ENCODE data around the gene AJUBA.
"Not testable (repeated sequence)": the region's sequence is repeated elsewhere in the genome, so short reads cannot be mapped to it uniquely, and the experiment has no call there.

AJUBA gene

DNA sequence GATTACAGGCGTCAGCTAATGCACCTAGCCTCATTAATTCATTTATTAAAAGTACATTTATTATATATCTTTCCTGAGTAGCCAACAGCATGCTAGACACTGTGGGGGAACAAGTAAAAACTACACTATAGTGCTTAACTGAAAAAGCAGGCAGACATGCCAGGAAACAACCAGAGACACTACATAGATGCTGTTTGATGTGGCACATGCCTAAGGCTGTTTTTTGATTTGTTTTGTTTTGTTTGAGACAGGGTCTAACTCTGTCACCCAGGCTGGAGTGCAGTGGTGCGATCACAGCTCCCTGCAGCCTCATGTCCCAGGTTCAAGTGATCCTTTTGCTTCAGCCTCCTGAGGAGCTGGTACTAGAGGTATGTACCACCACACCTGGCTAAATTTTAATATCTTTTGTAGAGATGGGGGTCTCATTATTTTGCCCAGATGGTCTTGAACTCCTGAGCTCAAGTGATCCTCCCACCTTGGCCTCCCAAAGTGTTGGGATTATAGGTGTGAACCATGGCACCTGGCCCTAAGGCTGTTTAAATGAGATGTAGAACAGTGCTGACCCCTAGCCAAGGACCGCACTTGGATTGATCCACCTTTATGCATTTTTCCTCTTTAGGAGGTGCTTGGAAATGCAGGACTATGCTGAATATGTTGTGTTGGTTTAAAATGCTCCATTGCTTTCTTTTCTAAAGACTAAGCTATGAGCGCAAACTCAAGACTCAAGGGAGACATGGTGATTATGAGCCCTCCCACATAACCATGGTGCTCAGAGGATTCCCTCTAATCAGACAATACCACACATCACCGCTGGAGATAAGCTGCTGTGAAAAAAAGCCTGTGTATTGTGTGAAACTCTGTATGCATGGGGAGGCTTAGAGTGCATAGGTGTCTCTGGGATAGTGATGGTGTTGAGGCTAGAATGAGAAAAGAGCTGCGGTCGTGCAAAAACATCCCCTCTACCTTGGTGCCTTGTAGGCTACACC lies 38.1 kb upstream of the AJUBA start:
- H3K27me3 ChIP-seq (replicated peaks; ENCODE audit: control insufficient read depth, insufficient read depth, low read length, poor library complexity, severe bottlenecking) = no peaks in the 10 kb centered on the region
- H3K36me3 ChIP-seq (ENCODE audit: control insufficient read depth, insufficient read depth, low read length) = peaks cover under 1% of the 10 kb centered on the region
- H3K4me3 ChIP-seq (ENCODE audit: insufficient read depth, low read depth, low read length, poor library complexity, severe bottlenecking) = no peak overlapping the region
- no peak for DNase-seq
- no peaks in the 10 kb centered on the region for H3K9me3 ChIP-seq (ENCODE audit: control insufficient read depth, low read length)
- no peak overlapping the region for H3K27ac ChIP-seq (ENCODE audit: insufficient read depth, low read length, poor library complexity, severe bottlenecking)
- peaks cover 4% of the 10 kb centered on the region for H3K4me1 ChIP-seq (ENCODE audit: control insufficient read depth, insufficient read depth, low read length, poor library complexity, severe bottlenecking)

DNA sequence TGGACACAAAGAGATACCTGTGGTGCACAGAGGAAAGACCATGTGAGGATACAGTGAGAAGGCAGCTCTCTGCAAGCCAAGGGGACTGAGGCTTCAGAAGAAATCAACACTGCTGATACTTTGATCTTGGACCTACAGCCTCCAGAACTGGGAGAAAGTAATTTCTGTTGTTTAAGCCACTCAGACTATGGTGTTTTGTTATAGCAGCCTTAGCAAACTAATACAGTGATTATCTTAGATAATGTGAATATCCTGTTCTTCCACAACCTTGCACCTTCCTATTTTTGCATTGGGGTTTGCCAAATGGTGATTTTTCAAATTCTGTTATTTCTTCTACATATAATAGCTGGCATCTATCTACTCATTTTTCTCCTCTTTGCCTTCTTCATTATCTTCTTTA lies 35.8 kb upstream of the AJUBA start:
- Histone ChIP-seq H3K27ac (ENCODE audit: insufficient read depth, low read length, poor library complexity, severe bottlenecking) (no peak overlapping the region), H3K4me3 (ENCODE audit: insufficient read depth, low read depth, low read length, poor library complexity, severe bottlenecking) (no peak overlapping the region), H3K9me3 (ENCODE audit: control insufficient read depth, low read length) (no peaks in the 10 kb centered on the region), H3K27me3 (replicated peaks; ENCODE audit: control insufficient read depth, insufficient read depth, low read length, poor library complexity, severe bottlenecking) (no peaks in the 10 kb centered on the region), H3K4me1 (ENCODE audit: control insufficient read depth, insufficient read depth, low read length, poor library complexity, severe bottlenecking) (peaks cover 3% of the 10 kb centered on the region), H3K36me3 (ENCODE audit: control insufficient read depth, insufficient read depth, low read length) (no peaks in the 10 kb centered on the region)
- no peak for DNase-seq

DNA sequence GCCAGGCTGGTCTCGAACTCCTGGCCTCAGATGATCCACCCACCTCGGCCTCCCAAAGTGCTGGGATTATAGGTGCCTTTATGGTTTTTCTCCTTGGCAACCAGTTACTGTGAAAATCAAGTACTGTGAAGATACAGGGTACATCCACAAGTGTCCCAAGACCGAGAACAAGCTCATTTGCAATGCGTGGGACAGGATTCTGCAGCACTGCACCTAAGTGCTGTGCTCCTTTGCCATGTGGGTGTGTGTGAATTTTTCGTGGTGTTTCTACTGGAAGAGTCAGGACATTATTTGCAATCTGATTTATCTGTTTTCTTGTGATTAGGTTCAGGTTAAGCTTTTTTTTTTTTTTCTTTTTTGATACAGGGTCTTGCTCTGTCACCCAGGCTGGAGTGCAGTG lies 34.7 kb upstream of the AJUBA start:
- no peaks in the 10 kb centered on the region for H3K27me3 ChIP-seq (replicated peaks; ENCODE audit: control insufficient read depth, insufficient read depth, low read length, poor library complexity, severe bottlenecking)
- no peak overlapping the region for H3K4me3 ChIP-seq (ENCODE audit: insufficient read depth, low read depth, low read length, poor library complexity, severe bottlenecking)
- no peak overlapping the region for H3K27ac ChIP-seq (ENCODE audit: insufficient read depth, low read length, poor library complexity, severe bottlenecking)
- no peaks in the 10 kb centered on the region for H3K4me1 ChIP-seq (ENCODE audit: control insufficient read depth, insufficient read depth, low read length, poor library complexity, severe bottlenecking)
- DNase-seq = no peak
- H3K36me3 ChIP-seq (ENCODE audit: control insufficient read depth, insufficient read depth, low read length) = no peaks in the 10 kb centered on the region
- H3K9me3 ChIP-seq (ENCODE audit: control insufficient read depth, low read length) = no peaks in the 10 kb centered on the region

DNA sequence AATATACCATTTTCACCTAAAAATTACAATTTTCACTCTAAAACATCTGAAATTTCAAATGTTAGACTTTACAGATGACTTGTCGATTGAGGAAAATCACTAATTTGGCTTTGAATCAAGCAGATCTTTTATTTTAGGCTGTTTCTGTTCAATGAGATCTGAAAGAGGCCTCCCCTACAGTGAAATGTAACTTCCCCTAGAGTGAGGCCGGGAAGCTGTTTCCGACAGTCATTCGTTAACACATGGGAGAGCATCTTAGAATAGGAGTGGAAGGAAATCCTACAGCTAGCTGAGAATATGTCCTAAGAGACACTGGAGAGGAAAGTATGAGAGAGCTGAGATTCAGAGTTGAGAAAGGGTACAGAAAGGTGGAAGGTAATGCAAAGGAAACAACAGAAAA lies 33.3 kb upstream of the AJUBA start:
- Histone ChIP-seq H3K4me1 (ENCODE audit: control insufficient read depth, insufficient read depth, low read length, poor library complexity, severe bottlenecking) (no peaks in the 10 kb centered on the region), H3K9me3 (ENCODE audit: control insufficient read depth, low read length) (no peaks in the 10 kb centered on the region), H3K27ac (ENCODE audit: insufficient read depth, low read length, poor library complexity, severe bottlenecking) (no peak overlapping the region), H3K27me3 (replicated peaks; ENCODE audit: control insufficient read depth, insufficient read depth, low read length, poor library complexity, severe bottlenecking) (no peaks in the 10 kb centered on the region), H3K36me3 (ENCODE audit: control insufficient read depth, insufficient read depth, low read length) (no peaks in the 10 kb centered on the region), H3K4me3 (ENCODE audit: insufficient read depth, low read depth, low read length, poor library complexity, severe bottlenecking) (no peak overlapping the region)
- no peak for DNase-seq

DNA sequence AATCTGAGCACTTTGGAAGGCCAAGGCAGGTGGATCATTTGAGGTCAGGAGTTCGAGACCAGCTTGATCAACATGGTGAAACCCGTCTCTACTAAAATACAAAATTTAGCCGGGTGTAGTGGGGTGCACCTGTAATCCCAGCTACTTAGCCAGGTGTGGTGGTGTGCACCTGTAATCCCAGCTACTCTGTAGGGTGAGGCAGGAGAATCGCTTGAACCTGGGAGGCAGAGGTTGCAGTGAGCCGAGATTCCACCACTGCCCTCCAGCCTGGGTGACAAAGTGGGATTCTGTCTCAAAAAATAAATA lies 31.4 kb upstream of the AJUBA start:
- H3K27ac ChIP-seq (ENCODE audit: insufficient read depth, low read length, poor library complexity, severe bottlenecking); H3K36me3 ChIP-seq (ENCODE audit: control insufficient read depth, insufficient read depth, low read length); H3K27me3 ChIP-seq (replicated peaks; ENCODE audit: control insufficient read depth, insufficient read depth, low read length, poor library complexity, severe bottlenecking); H3K9me3 ChIP-seq (ENCODE audit: control insufficient read depth, low read length); DNase-seq; H3K4me1 ChIP-seq (ENCODE audit: control insufficient read depth, insufficient read depth, low read length, poor library complexity, severe bottlenecking); H3K4me3 ChIP-seq (ENCODE audit: insufficient read depth, low read depth, low read length, poor library complexity, severe bottlenecking): not testable (repeated sequence)

DNA sequence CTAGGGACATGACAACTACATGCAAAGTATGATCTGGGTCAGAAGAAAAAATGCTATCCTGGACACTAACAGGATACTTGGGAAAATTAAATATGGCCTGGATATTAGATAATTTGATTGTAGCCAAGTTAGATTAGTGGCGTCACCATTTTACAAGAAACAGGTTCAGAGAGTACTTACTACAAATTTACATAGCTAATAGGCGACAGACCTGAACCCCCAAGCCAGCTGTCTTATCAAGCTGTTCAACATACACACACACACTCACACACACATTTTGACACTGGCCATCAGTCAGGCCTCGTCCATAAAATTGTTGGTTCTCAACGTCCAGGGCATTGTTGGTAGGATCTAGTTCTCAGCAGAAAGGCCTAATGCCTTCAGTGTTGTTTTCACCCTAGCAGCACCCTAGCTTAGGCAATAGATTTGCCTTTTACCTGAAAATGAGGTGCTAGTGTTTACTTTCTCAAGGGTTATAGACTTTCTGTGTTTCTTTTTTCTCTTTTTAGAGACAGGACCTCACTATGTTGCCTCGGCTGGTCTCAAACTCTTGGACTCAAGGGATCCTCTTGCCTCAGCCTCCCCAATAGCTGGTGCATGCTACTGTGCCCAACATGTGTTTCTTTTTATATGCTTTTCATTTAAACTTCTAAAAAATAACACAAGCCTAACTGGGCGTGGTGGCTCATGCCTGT lies 30.9 kb upstream of the AJUBA start:
- Histone ChIP-seq H3K27me3 (replicated peaks; ENCODE audit: control insufficient read depth, insufficient read depth, low read length, poor library complexity, severe bottlenecking) (no peaks in the 10 kb centered on the region), H3K9me3 (ENCODE audit: control insufficient read depth, low read length) (no peaks in the 10 kb centered on the region), H3K4me3 (ENCODE audit: insufficient read depth, low read depth, low read length, poor library complexity, severe bottlenecking) (no peak overlapping the region), H3K36me3 (ENCODE audit: control insufficient read depth, insufficient read depth, low read length) (no peaks in the 10 kb centered on the region), H3K4me1 (ENCODE audit: control insufficient read depth, insufficient read depth, low read length, poor library complexity, severe bottlenecking) (peaks cover 5% of the 10 kb centered on the region), H3K27ac (ENCODE audit: insufficient read depth, low read length, poor library complexity, severe bottlenecking) (no peak overlapping the region)
- no peak for DNase-seq

DNA sequence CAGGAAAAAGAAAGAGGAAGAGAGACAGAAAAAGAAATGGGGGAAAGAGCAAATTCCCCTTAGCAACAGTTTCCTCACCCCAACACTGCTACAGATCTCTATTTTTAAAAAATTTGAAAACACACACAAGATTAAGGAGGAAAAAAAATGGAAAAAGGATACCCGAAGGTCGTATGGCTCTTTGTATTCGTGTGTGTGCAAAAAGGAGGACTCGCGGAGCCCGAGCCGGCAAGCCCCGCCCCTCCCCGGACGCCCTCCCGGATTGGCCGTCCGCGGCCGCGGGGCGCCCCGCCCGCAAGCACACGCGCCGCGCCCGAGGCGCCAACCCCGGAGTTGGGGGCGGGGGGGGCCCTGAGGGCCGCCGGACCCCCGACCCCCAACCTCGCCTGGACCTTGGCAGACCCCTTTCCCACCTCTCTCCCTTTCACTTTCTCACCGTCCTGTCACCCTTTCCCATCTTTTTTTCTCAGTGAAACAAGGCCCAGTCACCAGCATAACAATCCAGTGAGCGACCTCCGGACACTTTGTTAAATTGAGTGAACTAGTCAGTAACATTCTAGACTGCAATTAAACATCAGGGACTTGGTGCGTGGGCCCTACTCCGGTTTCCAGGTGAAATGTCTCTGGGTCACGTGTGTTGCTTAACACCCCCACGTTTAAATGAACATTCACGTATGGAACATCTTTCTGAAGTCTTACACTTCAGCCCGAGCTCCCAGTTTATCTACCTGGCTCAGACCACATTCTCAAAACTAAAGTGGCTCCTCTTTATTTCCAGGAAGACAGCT lies 27.8 kb upstream of the AJUBA start, which contains the start of gene C14orf93:
Gene C14orf93 (minus strand): TSS at position 205 of the 788 bp plus-strand sequence. CDS start 11,120 bp downstream, outside the sequence.
- peak; percentile 47 to 71 (median 56) for DNase-seq
- Histone ChIP-seq H3K27me3 (replicated peaks; ENCODE audit: control insufficient read depth, insufficient read depth, low read length, poor library complexity, severe bottlenecking) (no peaks in the 10 kb centered on the region), H3K36me3 (ENCODE audit: control insufficient read depth, insufficient read depth, low read length) (no peaks in the 10 kb centered on the region), H3K4me3 (ENCODE audit: insufficient read depth, low read depth, low read length, poor library complexity, severe bottlenecking) (peak within 1 kb of the TSS; percentile 47), H3K4me1 (ENCODE audit: control insufficient read depth, insufficient read depth, low read length, poor library complexity, severe bottlenecking) (peaks cover 12% of the 10 kb centered on the region), H3K9me3 (ENCODE audit: control insufficient read depth, low read length) (no peaks in the 10 kb centered on the region), H3K27ac (ENCODE audit: insufficient read depth, low read length, poor library complexity, severe bottlenecking) (peak within 1 kb of the TSS; percentile 69)

DNA sequence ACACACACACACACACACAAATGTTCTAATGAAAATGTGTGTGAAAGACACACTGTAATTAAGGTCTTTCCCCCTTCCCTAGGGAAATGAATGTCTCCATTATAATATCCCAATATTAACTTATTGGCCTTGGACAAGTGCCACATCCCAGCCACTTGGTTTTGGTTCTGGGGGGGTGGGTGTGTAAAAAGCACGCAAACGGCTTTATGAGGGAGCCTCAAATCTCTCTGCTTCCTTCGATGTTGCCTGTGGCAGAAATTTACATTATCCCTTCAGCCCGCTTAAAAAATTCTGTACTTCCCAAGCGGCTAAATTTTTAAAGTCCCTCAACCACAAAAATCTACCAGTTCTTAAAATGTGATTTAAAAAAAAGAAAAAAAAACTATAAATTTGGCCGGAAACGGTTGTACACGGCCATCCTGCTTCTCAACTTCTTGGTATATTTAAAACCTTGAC lies 27.2 kb upstream of the AJUBA start:
- H3K36me3 ChIP-seq (ENCODE audit: control insufficient read depth, insufficient read depth, low read length) = no peaks in the 10 kb centered on the region
- peak overlapping the region; percentile 45 for H3K27ac ChIP-seq (ENCODE audit: insufficient read depth, low read length, poor library complexity, severe bottlenecking)
- DNase-seq = no peak
- H3K27me3 ChIP-seq (replicated peaks; ENCODE audit: control insufficient read depth, insufficient read depth, low read length, poor library complexity, severe bottlenecking) = no peaks in the 10 kb centered on the region
- H3K9me3 ChIP-seq (ENCODE audit: control insufficient read depth, low read length) = no peaks in the 10 kb centered on the region
- H3K4me1 ChIP-seq (ENCODE audit: control insufficient read depth, insufficient read depth, low read length, poor library complexity, severe bottlenecking) = peaks cover 12% of the 10 kb centered on the region
- peak overlapping the region; percentile 47 for H3K4me3 ChIP-seq (ENCODE audit: insufficient read depth, low read depth, low read length, poor library complexity, severe bottlenecking)

DNA sequence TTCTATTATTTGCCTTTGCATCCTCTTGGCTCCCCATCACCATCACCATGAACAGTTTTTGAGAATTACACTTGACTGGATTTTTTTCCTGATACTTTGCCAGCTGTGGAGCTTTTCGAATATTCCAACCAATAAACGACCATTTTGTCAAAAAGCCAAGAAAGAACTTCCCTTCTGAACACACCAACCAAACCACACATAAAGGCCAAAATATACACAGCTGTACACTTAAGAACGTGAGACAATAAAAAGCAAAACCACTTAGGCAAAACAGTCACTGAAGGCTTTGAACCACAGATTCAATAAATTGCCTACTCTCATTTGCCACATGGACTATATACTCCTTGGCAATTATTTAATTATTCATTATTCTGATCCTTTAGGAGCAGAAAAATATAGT lies 26.5 kb upstream of the AJUBA start:
- Histone ChIP-seq H3K27me3 (replicated peaks; ENCODE audit: control insufficient read depth, insufficient read depth, low read length, poor library complexity, severe bottlenecking) (no peaks in the 10 kb centered on the region), H3K4me3 (ENCODE audit: insufficient read depth, low read depth, low read length, poor library complexity, severe bottlenecking) (no peak overlapping the region)

More for the DNA sequence above, 26.5 kb upstream of the AJUBA start:
- H3K27ac ChIP-seq (ENCODE audit: insufficient read depth, low read length, poor library complexity, severe bottlenecking) = no peak overlapping the region
- DNase-seq = no peak
- H3K4me1 ChIP-seq (ENCODE audit: control insufficient read depth, insufficient read depth, low read length, poor library complexity, severe bottlenecking) = peaks cover 12% of the 10 kb centered on the region
- no peaks in the 10 kb centered on the region for H3K9me3 ChIP-seq (ENCODE audit: control insufficient read depth, low read length)
- no peaks in the 10 kb centered on the region for H3K36me3 ChIP-seq (ENCODE audit: control insufficient read depth, insufficient read depth, low read length)
